IMR-90 (cell line): ENCODE results near the gene PTPRO.

ENCODE experiments used
- CHD1 ChIP-seq: IDR thresholded peaks from 2 replicates; pipeline ENCODE4 v1.6.1; 2012; ENCODE audit warnings: low read depth, low read length, improper control_type of control experiment
- CTCF ChIP-seq: conservative IDR thresholded peaks from 2 replicates; pipeline ENCODE4 v1.5.1; 2012; ENCODE audit warnings: mild to moderate bottlenecking, low read depth, low read length, improper control_type of control experiment
- FOS ChIP-seq: fragments of 150-350 bp; IDR thresholded peaks from 2 replicates; pipeline ENCODE4 v1.6.1; 2016; ENCODE audit warnings: low read depth, low read length
- POLR2A ChIP-seq: IDR thresholded peaks from 2 replicates; pipeline ENCODE4 v1.6.1; 2012; ENCODE audit warnings: mild to moderate bottlenecking, low read depth, low read length
- RAD21 ChIP-seq: IDR thresholded peaks from 2 replicates; pipeline ENCODE4 v1.6.1; 2012; ENCODE audit warnings: low read length, improper control_type of control experiment
- TF ChIP-seq, protein P1 (sequence below): fragments of 150-350 bp; IDR thresholded peaks from 2 replicates; pipeline ENCODE4 v1.6.1; 2017; ENCODE audit warnings: mild to moderate bottlenecking, antibody characterized with exemption, low read length, low read depth

GRCh38 chr12:15320881-15321280 lies 1.4 kb upstream of the PTPRO start:
- no peak for TF ChIP-seq RAD21
- no peak for TF ChIP-seq POLR2A
- no peak for TF ChIP-seq CTCF
- TF ChIP-seq FOS: no peak
- TF ChIP-seq, protein P1, sequence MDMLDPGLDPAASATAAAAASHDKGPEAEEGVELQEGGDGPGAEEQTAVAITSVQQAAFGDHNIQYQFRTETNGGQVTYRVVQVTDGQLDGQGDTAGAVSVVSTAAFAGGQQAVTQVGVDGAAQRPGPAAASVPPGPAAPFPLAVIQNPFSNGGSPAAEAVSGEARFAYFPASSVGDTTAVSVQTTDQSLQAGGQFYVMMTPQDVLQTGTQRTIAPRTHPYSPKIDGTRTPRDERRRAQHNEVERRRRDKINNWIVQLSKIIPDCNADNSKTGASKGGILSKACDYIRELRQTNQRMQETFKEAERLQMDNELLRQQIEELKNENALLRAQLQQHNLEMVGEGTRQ: no peak
- TF ChIP-seq CHD1: no peak
